SK-N-SH (cell line): ENCODE data around the gene DCAF11. TPM values are rescaled to one million over a fixed set of nuclear protein-coding genes. Genes with fewer than 3 reads are reported as not detected.
A peak's percentile ranks its signal among the peaks of the same experiment; 100 is the strongest.

ENCODE experiments used
- CTCF ChIA-PET: fragments of 300-600, 350-600 bp; formaldehyde crosslinking; extraction: SDS; loops from one replicate; lab custom pipeline; 2021; lab: Yijun Ruan, JAX
- POLR2A ChIA-PET: fragments of 350-600 bp; sonication (Branson Sonifier 250); formaldehyde crosslinking; extraction: SDS; loops from one replicate; lab custom pipeline; 2020; ENCODE audit warnings: antibody characterized with exemption, inconsistent platforms; lab: Yijun Ruan, JAX
- DNase-seq: peaks from one replicate; pipeline ENCODE4 v3.0.0; 2012
- H2AFZ ChIP-seq: fragments of 200-600 bp; sonication (generic); 2 replicates; pipeline ENCODE4 v1.8.1; 2016; ENCODE audit warnings: antibody characterized with exemption, mild to moderate bottlenecking, low read depth
- H3F3A ChIP-seq: fragments of 200-600 bp; sonication (generic); replicated peaks from 2 replicates; pipeline ENCODE3; 2016; ENCODE audit warnings: antibody characterized with exemption, mild to moderate bottlenecking; ENCODE audit not compliant: insufficient read depth
- H3K27ac ChIP-seq, 2 experiments: fragments of 200-500 bp in 1 of 2; fragments of 200-600 bp in 1 of 2; sonication (Bioruptor generic) in 1 of 2; sonication (generic), shearing (Covaris generic) in 1 of 2; 2 replicates each; pipeline versions ENCODE4 v1.5.1 to v1.6.1; 2014 to 2016; ENCODE audit warnings: low read depth in 2 of 2, inconsistent platforms in 1 of 2, low read length in 1 of 2, mild to moderate bottlenecking in 1 of 2, mixed read lengths in 1 of 2
- H3K27me3 ChIP-seq: fragments of 200-600 bp; sonication (generic), shearing (Covaris generic); 2 replicates; pipeline ENCODE4 v1.6.1; 2016; ENCODE audit warnings: mixed run types; ENCODE audit not compliant: insufficient read depth
- H3K36me3 ChIP-seq, 2 experiments: fragments of 200-500 bp in 1 of 2; fragments of 200-600 bp in 1 of 2; sonication (Bioruptor generic) in 1 of 2; sonication (generic) in 1 of 2; replicated peaks in 1 of 2; 2 replicates each; pipeline versions ENCODE3 to v1.5.1; 2014 to 2016; ENCODE audit warnings: low read length in 1 of 2, mild to moderate bottlenecking in 1 of 2; ENCODE audit not compliant: insufficient read depth in 2 of 2, control insufficient read depth in 1 of 2
- H3K4me1 ChIP-seq, 2 experiments: fragments of 200-500 bp in 1 of 2; fragments of 200-600 bp in 1 of 2; sonication (Bioruptor generic) in 1 of 2; sonication (generic), shearing (Covaris generic) in 1 of 2; 2 replicates each; pipeline versions ENCODE4 v1.5.1 to v1.6.1; 2014 to 2016; ENCODE audit warnings: low read depth in 1 of 2, low read length in 1 of 2, mixed run types in 1 of 2; ENCODE audit not compliant: insufficient read depth in 2 of 2, control insufficient read depth in 1 of 2
- H3K4me2 ChIP-seq: fragments of 200-600 bp; sonication (generic), shearing (Covaris generic); 2 replicates; pipeline ENCODE4 v1.6.1; 2017; ENCODE audit warnings: mixed run types
- H3K4me3 ChIP-seq, 2 experiments: fragments of 200-500 bp in 1 of 2; fragments of 200-600 bp in 1 of 2; sonication (Bioruptor generic) in 1 of 2; sonication (generic), shearing (Covaris generic) in 1 of 2; 2 replicates each; pipeline versions ENCODE4 v1.5.1 to v1.8.1; 2014 to 2016; ENCODE audit warnings: low read depth in 2 of 2, inconsistent platforms in 1 of 2, low read length in 1 of 2, mild to moderate bottlenecking in 1 of 2, mixed read lengths in 1 of 2, moderate library complexity in 1 of 2
- H3K79me2 ChIP-seq: fragments of 200-600 bp; sonication (generic); 2 replicates; pipeline ENCODE4 v1.8.1; 2017; ENCODE audit warnings: mild to moderate bottlenecking; ENCODE audit not compliant: insufficient read depth
- H3K9ac ChIP-seq: fragments of 200-600 bp; sonication (generic); 2 replicates; pipeline ENCODE4 v1.6.1; 2017; ENCODE audit warnings: mixed run types
- H3K9me2 ChIP-seq: fragments of 200-600 bp; sonication (generic); 2 replicates; pipeline ENCODE4 v1.6.1; 2017; ENCODE audit warnings: mixed run types
- H3K9me3 ChIP-seq: fragments of 200-600 bp; sonication (generic); 2 replicates; pipeline ENCODE4 v1.6.1; 2017; ENCODE audit warnings: mixed run types, mild to moderate bottlenecking, moderate library complexity
- H4K20me1 ChIP-seq: fragments of 200-600 bp; sonication (generic); 2 replicates; pipeline ENCODE4 v1.6.1; 2017; ENCODE audit warnings: mild to moderate bottlenecking, mixed run types; ENCODE audit not compliant: insufficient read depth
- CHD2 ChIP-seq: fragments of 150-350 bp; IDR thresholded peaks from 2 replicates; pipeline ENCODE4 v1.6.1; 2018; ENCODE audit warnings: low read length; ENCODE audit not compliant: partially characterized antibody
- EP300 ChIP-seq, 2 experiments: IDR thresholded peaks; 2 replicates each; pipeline versions ENCODE4 v1.4.0 to v1.6.1; 2012; ENCODE audit warnings: borderline replicate concordance in 1 of 2, low read depth in 1 of 2, low read length in 1 of 2
- EZH2phosphoT487 ChIP-seq: fragments of 200-600 bp; sonication (generic); IDR thresholded peaks from 2 replicates; pipeline ENCODE4 v1.6.1; 2017; ENCODE audit warnings: low read depth, mixed run types, mild to moderate bottlenecking, antibody characterized with exemption, moderate library complexity, borderline replicate concordance
- MXI1 ChIP-seq: IDR thresholded peaks from 2 replicates; pipeline ENCODE4 v1.6.1; 2012; ENCODE audit warnings: mild to moderate bottlenecking, low read depth, low read length, improper control_type of control experiment
- RAD21 ChIP-seq: IDR thresholded peaks from 2 replicates; pipeline ENCODE4 v1.6.1; 2012; ENCODE audit warnings: mild to moderate bottlenecking, low read length
- RXRA ChIP-seq: IDR thresholded peaks from 2 replicates; pipeline ENCODE4 v1.4.0; 2012; ENCODE audit warnings: low read depth, mild to moderate bottlenecking, borderline replicate concordance
- SMC3 ChIP-seq: IDR thresholded peaks from 2 replicates; pipeline ENCODE4 v1.6.1; 2012; ENCODE audit warnings: low read depth, low read length, improper control_type of control experiment
- TAF1 ChIP-seq: IDR thresholded peaks from 2 replicates; pipeline ENCODE4 v1.6.1; 2012; ENCODE audit warnings: low read depth, mild to moderate bottlenecking, low read length, moderate library complexity, borderline replicate concordance
- TEAD4 ChIP-seq: IDR thresholded peaks from 2 replicates; pipeline ENCODE4 v1.4.0; 2012; ENCODE audit warnings: mild to moderate bottlenecking, borderline replicate concordance; ENCODE audit not compliant: insufficient read depth
- WGBS: methylation state at CpG from one replicate; pipeline ENCODE4 v1.1.6; 2017; ENCODE audit warnings: low lambda C conversion rate; 5-methylcytosine and 5-hydroxymethylcytosine counted together
- polyA plus RNA-seq, 3 experiments: library from polyadenylated mRNA; depleted of rRNA; stranded (reverse); fragments of >200 nt; gene quantifications; 2 replicates each; pipeline ENCODE4 v1.2.3, GENCODE V29; 2012
- TF ChIP-seq, protein P1 (sequence below): fragments of 150-350 bp; IDR thresholded peaks from 2 replicates; pipeline ENCODE4 v1.6.1; 2016; ENCODE audit warnings: mild to moderate bottlenecking, low read depth, low read length
- TF ChIP-seq, protein P2 (sequence below): IDR thresholded peaks from 2 replicates; pipeline ENCODE4 v1.6.1; 2012; ENCODE audit warnings: mild to moderate bottlenecking, low read depth, low read length, moderate library complexity
- TF ChIP-seq, protein P3 (sequence below): fragments of 150-350 bp; IDR thresholded peaks from 2 replicates; pipeline ENCODE4 v1.6.1; 2017; ENCODE audit warnings: antibody characterized with exemption, low read length, low read depth, borderline replicate concordance

DCAF11 gene
- polyA plus RNA-seq, 1 of the 3 experiments (the other 2 are of a cell fraction): 34.6 TPM

DNA sequence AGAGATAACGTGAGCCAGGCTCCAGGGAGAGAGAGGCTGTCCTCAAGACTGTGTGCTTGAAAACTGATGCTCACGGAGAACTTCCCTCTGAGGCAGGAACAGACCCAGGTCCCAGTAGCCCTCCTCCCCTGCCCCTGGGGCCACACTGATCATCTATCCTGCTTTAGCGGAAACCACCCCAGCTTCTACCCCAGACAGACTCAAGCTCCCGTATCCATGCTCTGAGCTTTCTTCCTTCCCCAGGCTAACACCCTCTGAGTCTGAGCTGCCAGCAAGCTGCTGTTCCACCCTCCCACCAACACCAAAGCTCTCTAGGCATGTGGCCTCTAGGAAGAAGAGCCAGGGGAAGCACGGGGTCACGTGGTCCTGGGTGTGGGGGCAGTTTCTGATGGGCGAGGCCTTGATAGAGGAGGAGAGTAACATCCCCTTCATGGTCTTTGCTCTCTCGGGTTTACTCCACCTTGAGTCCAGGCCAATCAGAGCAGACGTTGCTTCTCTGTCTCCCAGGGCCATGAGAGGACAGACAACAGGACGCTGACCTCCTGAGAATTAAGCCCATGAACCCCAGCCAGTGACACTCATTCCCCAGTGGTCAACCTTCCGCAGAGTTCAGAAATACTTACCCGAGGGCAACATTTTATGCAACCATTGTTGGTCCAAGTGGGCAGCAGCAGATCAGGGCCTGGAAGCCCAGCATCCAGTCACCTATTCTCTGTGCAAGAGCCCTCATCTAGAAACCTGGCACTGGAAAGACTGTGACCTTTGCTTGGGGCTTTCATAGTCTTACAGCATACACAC is 19.1 kb upstream of the DCAF11 start (continued):
- TF ChIP-seq, protein P1, sequence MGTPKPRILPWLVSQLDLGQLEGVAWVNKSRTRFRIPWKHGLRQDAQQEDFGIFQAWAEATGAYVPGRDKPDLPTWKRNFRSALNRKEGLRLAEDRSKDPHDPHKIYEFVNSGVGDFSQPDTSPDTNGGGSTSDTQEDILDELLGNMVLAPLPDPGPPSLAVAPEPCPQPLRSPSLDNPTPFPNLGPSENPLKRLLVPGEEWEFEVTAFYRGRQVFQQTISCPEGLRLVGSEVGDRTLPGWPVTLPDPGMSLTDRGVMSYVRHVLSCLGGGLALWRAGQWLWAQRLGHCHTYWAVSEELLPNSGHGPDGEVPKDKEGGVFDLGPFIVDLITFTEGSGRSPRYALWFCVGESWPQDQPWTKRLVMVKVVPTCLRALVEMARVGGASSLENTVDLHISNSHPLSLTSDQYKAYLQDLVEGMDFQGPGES: no peak
- TF ChIP-seq MXI1: peak; percentile 65; the same call in 1 of the 2 replicates
- no peak for TF ChIP-seq RXRA
- no peak for TF ChIP-seq EZH2phosphoT487
- TF ChIP-seq, protein P2, sequence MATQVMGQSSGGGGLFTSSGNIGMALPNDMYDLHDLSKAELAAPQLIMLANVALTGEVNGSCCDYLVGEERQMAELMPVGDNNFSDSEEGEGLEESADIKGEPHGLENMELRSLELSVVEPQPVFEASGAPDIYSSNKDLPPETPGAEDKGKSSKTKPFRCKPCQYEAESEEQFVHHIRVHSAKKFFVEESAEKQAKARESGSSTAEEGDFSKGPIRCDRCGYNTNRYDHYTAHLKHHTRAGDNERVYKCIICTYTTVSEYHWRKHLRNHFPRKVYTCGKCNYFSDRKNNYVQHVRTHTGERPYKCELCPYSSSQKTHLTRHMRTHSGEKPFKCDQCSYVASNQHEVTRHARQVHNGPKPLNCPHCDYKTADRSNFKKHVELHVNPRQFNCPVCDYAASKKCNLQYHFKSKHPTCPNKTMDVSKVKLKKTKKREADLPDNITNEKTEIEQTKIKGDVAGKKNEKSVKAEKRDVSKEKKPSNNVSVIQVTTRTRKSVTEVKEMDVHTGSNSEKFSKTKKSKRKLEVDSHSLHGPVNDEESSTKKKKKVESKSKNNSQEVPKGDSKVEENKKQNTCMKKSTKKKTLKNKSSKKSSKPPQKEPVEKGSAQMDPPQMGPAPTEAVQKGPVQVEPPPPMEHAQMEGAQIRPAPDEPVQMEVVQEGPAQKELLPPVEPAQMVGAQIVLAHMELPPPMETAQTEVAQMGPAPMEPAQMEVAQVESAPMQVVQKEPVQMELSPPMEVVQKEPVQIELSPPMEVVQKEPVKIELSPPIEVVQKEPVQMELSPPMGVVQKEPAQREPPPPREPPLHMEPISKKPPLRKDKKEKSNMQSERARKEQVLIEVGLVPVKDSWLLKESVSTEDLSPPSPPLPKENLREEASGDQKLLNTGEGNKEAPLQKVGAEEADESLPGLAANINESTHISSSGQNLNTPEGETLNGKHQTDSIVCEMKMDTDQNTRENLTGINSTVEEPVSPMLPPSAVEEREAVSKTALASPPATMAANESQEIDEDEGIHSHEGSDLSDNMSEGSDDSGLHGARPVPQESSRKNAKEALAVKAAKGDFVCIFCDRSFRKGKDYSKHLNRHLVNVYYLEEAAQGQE: no peak
- TF ChIP-seq CHD2: no peak
- peak; percentile 35; the same call in 1 of the 2 replicates for TF ChIP-seq TAF1
- TF ChIP-seq TEAD4: no peak
- no peak for TF ChIP-seq RAD21
- TF ChIP-seq SMC3: no peak

DNA sequence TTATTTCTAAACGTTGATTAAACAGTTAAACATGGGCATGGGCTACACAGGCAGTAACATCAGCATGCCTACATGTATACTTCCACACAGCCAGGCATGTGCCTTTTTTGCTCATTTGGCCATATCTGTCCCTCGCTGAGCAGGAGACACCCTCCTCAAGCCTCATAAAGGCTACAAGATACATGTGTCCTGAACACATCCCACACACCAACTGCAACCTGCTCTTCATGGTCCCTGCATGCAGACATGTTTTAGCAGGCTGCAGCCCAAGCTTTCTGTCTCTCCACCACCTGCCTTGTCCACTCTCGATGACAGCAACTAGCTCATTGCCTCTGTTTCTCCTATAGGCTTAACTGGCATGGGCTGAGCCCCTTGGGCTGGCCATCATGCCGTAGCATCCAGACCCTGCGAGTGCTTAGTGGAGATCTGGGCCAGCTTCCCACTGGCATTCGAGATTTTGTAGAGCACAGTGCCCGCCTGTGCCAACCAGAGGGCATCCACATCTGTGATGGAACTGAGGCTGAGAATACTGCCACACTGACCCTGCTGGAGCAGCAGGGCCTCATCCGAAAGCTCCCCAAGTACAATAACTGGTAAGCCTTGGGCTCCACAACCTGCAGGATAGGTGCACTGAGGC is 17.9 kb upstream of the DCAF11 start:
- H3K9me2 ChIP-seq: no peaks in the 10 kb centered on the region
- TF ChIP-seq EP300 (IDR thresholded peaks at IDR 0.05; ENCODE audit: borderline replicate concordance in 1 of 2, low read depth in 1 of 2, low read length in 1 of 2): no peak
- TF ChIP-seq, protein P3, sequence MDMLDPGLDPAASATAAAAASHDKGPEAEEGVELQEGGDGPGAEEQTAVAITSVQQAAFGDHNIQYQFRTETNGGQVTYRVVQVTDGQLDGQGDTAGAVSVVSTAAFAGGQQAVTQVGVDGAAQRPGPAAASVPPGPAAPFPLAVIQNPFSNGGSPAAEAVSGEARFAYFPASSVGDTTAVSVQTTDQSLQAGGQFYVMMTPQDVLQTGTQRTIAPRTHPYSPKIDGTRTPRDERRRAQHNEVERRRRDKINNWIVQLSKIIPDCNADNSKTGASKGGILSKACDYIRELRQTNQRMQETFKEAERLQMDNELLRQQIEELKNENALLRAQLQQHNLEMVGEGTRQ: no peak
- no peak for TF ChIP-seq EZH2phosphoT487

More for the DNA sequence above, 17.9 kb upstream of the DCAF11 start:
- no peak overlapping the region for H3K4me3 ChIP-seq
- H3F3A ChIP-seq: peaks cover 3% of the 10 kb centered on the region
- ChIA-PET CTCF (interaction anchor here (13.8 to 25.4 kb wide), 2 partner anchors 10 to 31 kb away, joined by 219 to 1159 read pairs; partner anchors contain the start of genes CARMIL3 and CPNE6), POLR2A (interaction anchor here (1.7 kb wide), 1 partner anchor 10 kb away, joined by 5 read pairs; no protein-coding TSS in a partner anchor)
- H3K4me1 ChIP-seq: peaks cover 12 to 16% of the 10 kb centered on the region in 2 experiments; a peak in 2 of 4 replicates
- H3K27ac ChIP-seq: no peak overlapping the region; a peak in 1 of 4 replicates
- no peaks in the 10 kb centered on the region for H3K27me3 ChIP-seq
- H2AFZ ChIP-seq: no peak overlapping the region
- peaks cover 3 to 12% of the 10 kb centered on the region in 2 experiments for H3K36me3 ChIP-seq
- H3K9ac ChIP-seq: no peak overlapping the region
- 96% methylated on average over 5 of the region's 8 CpGs for WGBS
- H3K9me3 ChIP-seq: no peaks in the 10 kb centered on the region
- DNase-seq: no peak
- H3K79me2 ChIP-seq: peaks cover 16% of the 10 kb centered on the region
- H3K4me2 ChIP-seq: no peak overlapping the region
- H4K20me1 ChIP-seq: no peaks in the 10 kb centered on the region
